Measurements from ENCODE around the gene SIGLEC6.

SIGLEC6 gene

GRCh38 chr19:51531349-51532315, at the start of gene SIGLEC6:
TSS of gene SIGLEC6 (minus strand) at chr19:51531670. CDS start at chr19:51531648, 22 bp downstream.
- DNase-seq: peak; percentile 61

- DNase-seq: no peak
These were observed 45.4 kb upstream of the SIGLEC6 start for GRCh38 chr19:51576850-51577249.

GRCh38 chr19:51573331-51573730, 41.9 kb upstream of the SIGLEC6 start:
- DNase-seq: no peak

- DNase-seq: no peak
These were observed 41.4 kb upstream of the SIGLEC6 start for GRCh38 chr19:51572908-51573307.

GRCh38 chr19:51572410-51572809, 40.9 kb upstream of the SIGLEC6 start:
- no peak for DNase-seq

- DNase-seq: no peak
These were observed 40.1 kb upstream of the SIGLEC6 start for GRCh38 chr19:51571599-51571998.

- DNase-seq: peak; percentile 78
These were observed 39.6 kb upstream of the SIGLEC6 start, which contains the start of gene ZNF175 for GRCh38 chr19:51570962-51571575. TSS of gene ZNF175 (plus strand) at chr19:51571283. CDS start at chr19:51573330, 2,047 bp downstream.

- DNase-seq: no peak
These were observed 37.0 kb upstream of the SIGLEC6 start for GRCh38 chr19:51568456-51568855.

GRCh38 chr19:51567583-51567982, 36.1 kb upstream of the SIGLEC6 start:
- no peak for DNase-seq

GRCh38 chr19:51566489-51567100, 35.1 kb upstream of the SIGLEC6 start:
- DNase-seq: no peak

- DNase-seq: no peak
These were observed 34.1 kb upstream of the SIGLEC6 start for GRCh38 chr19:51565583-51565982.

- no peak for DNase-seq
These were observed 33.3 kb upstream of the SIGLEC6 start for GRCh38 chr19:51564791-51565190.

- DNase-seq: no peak
These were observed 28.9 kb upstream of the SIGLEC6 start for GRCh38 chr19:51560339-51560738.

GRCh38 chr19:51559240-51559639, 27.8 kb upstream of the SIGLEC6 start:
- no peak for DNase-seq

- no peak for DNase-seq
These were observed 21.7 kb upstream of the SIGLEC6 start for GRCh38 chr19:51552996-51553725.

GRCh38 chr19:51552608-51552995, 21.1 kb upstream of the SIGLEC6 start:
- DNase-seq: no peak

- no peak for DNase-seq
These were observed 20.4 kb upstream of the SIGLEC6 start for GRCh38 chr19:51551673-51552432.

GRCh38 chr19:51550848-51551672, 19.6 kb upstream of the SIGLEC6 start:
- no peak for DNase-seq

GRCh38 chr19:51549533-51550324, 18.3 kb upstream of the SIGLEC6 start:
- peak; percentile 58 for DNase-seq

- DNase-seq: no peak
These were observed 17.4 kb upstream of the SIGLEC6 start for GRCh38 chr19:51548891-51549305.

Data from NK-92 treated with Interleukin-12 subunit alpha and Interleukin-12 subunit beta, amount 100 ng/mL, for 24 hours (cell line).